Activated CD4-positive, alpha-beta memory T cell treated with anti-CD3 and anti-CD28 coated beads for 36 hours (primary cell): ENCODE measurements around the gene ACAP3. TPM values are rescaled to one million over a fixed set of nuclear protein-coding genes. Genes with fewer than 3 reads are reported as not detected.

Source experiments
- CTCF ChIA-PET: fragments of 350-600 bp; sonication (Branson Sonifier 250); formaldehyde crosslinking; loops from one replicate; lab custom pipeline; 2021; ENCODE audit warnings: antibody characterized with exemption, inconsistent platforms; lab: Charles Lee
- POLR2A ChIA-PET: fragments of 350-600 bp; sonication (Branson Sonifier 250); formaldehyde crosslinking; loops from one replicate; lab custom pipeline; 2021; ENCODE audit warnings: antibody characterized with exemption; lab: Charles Lee
- DNase-seq: peaks from one replicate; pipeline ENCODE4 v3.0.0-alpha.2; 2020
- H3K27ac Mint-ChIP-seq: one replicate; pipeline ENCODE4 v1.8.0; 2021; ENCODE audit warnings: mixed read lengths
- H3K27me3 Mint-ChIP-seq: one replicate; pipeline ENCODE4 v1.8.0; 2021; ENCODE audit warnings: mixed read lengths
- H3K36me3 Mint-ChIP-seq: one replicate; pipeline ENCODE4 v1.8.0; 2021; ENCODE audit warnings: mixed read lengths
- H3K4me1 Mint-ChIP-seq: one replicate; pipeline ENCODE4 v1.8.0; 2021; ENCODE audit warnings: low read depth, mixed read lengths
- H3K4me3 Mint-ChIP-seq: one replicate; pipeline ENCODE4 v1.8.0; 2021; ENCODE audit warnings: mild to moderate bottlenecking, mixed read lengths
- H3K9me3 Mint-ChIP-seq: one replicate; pipeline ENCODE4 v1.8.0; 2021; ENCODE audit warnings: mixed read lengths
- intact Hi-C: fragments of 100-400 bp; cut with micrococcal nuclease; formaldehyde crosslinking; loops from one replicate; pipeline ENCODE4 v1.15.1; 2023
- total RNA-seq, 2 experiments: library from RNA; stranded (reverse); gene quantifications; one replicate each; pipeline ENCODE4 v1.2.3, GENCODE V29; 2021

ACAP3 gene
- total RNA-seq, 2 experiments from 2014 or later, result 31.8 to 32.0 TPM

GRCh38 chr1:1291548-1292441 is 15.9 kb downstream of the ACAP3 start:
- Mint-ChIP-seq H3K27ac (no peak overlapping the region), H3K36me3 (no peaks in the 10 kb centered on the region), H3K9me3 (no peaks in the 10 kb centered on the region), H3K4me1 (peaks cover 4% of the 10 kb centered on the region), H3K4me3 (no peak overlapping the region), H3K27me3 (no peaks in the 10 kb centered on the region)
- ChIA-PET POLR2A (no interaction called here), CTCF (interaction anchor here (1.0 to 2.8 kb wide), 7 partner anchors 81 to 259 kb away, joined by 3 to 74 read pairs (median 6); partner anchors contain the start of gene AURKAIP1)
- peak; percentile 75 for DNase-seq
- intact Hi-C loops, result loop anchor here (2.0 kb wide), 1 partner anchor 169 kb away; no protein-coding TSS in a partner anchor

- Mint-ChIP-seq H3K36me3 (no peaks in the 10 kb centered on the region), H3K4me1 (peaks cover 4% of the 10 kb centered on the region), H3K9me3 (no peaks in the 10 kb centered on the region), H3K27me3 (no peaks in the 10 kb centered on the region), H3K27ac (no peak overlapping the region), H3K4me3 (no peak overlapping the region)
- ChIA-PET POLR2A (no interaction called here), CTCF (interaction anchor here (1.0 to 2.8 kb wide), 10 partner anchors 81 to 305 kb away, joined by 3 to 74 read pairs (median 6); partner anchors contain the start of gene AURKAIP1)
- intact Hi-C loops, result loop anchor here (2.0 kb wide), 1 partner anchor 168 kb away; no protein-coding TSS in a partner anchor
- no peak for DNase-seq
These were observed 16.7 kb downstream of the ACAP3 start for GRCh38 chr1:1291023-1291528.

- Mint-ChIP-seq H3K27ac (no peak overlapping the region), H3K36me3 (no peaks in the 10 kb centered on the region), H3K27me3 (no peaks in the 10 kb centered on the region), H3K4me3 (no peak overlapping the region), H3K4me1 (peaks cover 4% of the 10 kb centered on the region), H3K9me3 (no peaks in the 10 kb centered on the region)
- CTCF ChIA-PET, result interaction anchor here (0.9 to 2.8 kb wide), 8 partner anchors 15 to 308 kb away, joined by 3 to 74 read pairs (median 4); partner anchors contain the start of genes AURKAIP1 and PERM1
- DNase-seq, result peak; percentile 71
- intact Hi-C loops, result loop anchor here (2.0 kb wide), 1 partner anchor 167 kb away; no protein-coding TSS in a partner anchor
- POLR2A ChIA-PET, result no interaction called here
These were observed 17.4 kb downstream of the ACAP3 start for GRCh38 chr1:1290238-1290731.

GRCh38 chr1:1287288-1288110 is 20.2 kb downstream of the ACAP3 start:
- H3K4me3 Mint-ChIP-seq, result no peak overlapping the region
- H3K36me3 Mint-ChIP-seq, result no peaks in the 10 kb centered on the region
- peaks cover 6% of the 10 kb centered on the region for H3K4me1 Mint-ChIP-seq
- H3K9me3 Mint-ChIP-seq, result no peaks in the 10 kb centered on the region
- POLR2A ChIA-PET, result no interaction called here
- H3K27ac Mint-ChIP-seq, result no peak overlapping the region
- no peaks in the 10 kb centered on the region for H3K27me3 Mint-ChIP-seq
- intact Hi-C loops, result no loop called here
- DNase-seq, result no peak
- CTCF ChIA-PET, result interaction anchor here (3.1 kb wide), 1 partner anchor 165 kb away, joined by 9 read pairs; no protein-coding TSS in a partner anchor

GRCh38 chr1:1286313-1287261 is 21.1 kb downstream of the ACAP3 start:
- intact Hi-C loops, result no loop called here
- H3K4me1 Mint-ChIP-seq, result peaks cover 3% of the 10 kb centered on the region
- no peak overlapping the region for H3K27ac Mint-ChIP-seq
- no peak overlapping the region for H3K4me3 Mint-ChIP-seq
- POLR2A ChIA-PET, result no interaction called here
- no peak for DNase-seq
- CTCF ChIA-PET, result interaction anchor here (3.1 kb wide), 1 partner anchor 164 kb away, joined by 9 read pairs; no protein-coding TSS in a partner anchor
- no peaks in the 10 kb centered on the region for H3K36me3 Mint-ChIP-seq
- H3K9me3 Mint-ChIP-seq, result no peaks in the 10 kb centered on the region
- H3K27me3 Mint-ChIP-seq, result no peaks in the 10 kb centered on the region

GRCh38 chr1:1285611-1286311 is 22.0 kb downstream of the ACAP3 start:
- ChIA-PET CTCF (interaction anchor here (3.1 kb wide), 1 partner anchor 163 kb away, joined by 9 read pairs; no protein-coding TSS in a partner anchor), POLR2A (no interaction called here)
- Mint-ChIP-seq H3K4me3 (no peak overlapping the region), H3K27ac (no peak overlapping the region), H3K4me1 (peaks cover 3% of the 10 kb centered on the region), H3K9me3 (no peaks in the 10 kb centered on the region), H3K27me3 (no peaks in the 10 kb centered on the region), H3K36me3 (no peaks in the 10 kb centered on the region)
- intact Hi-C loops, result no loop called here
- DNase-seq, result no peak

- intact Hi-C loops, result no loop called here
- H3K27me3 Mint-ChIP-seq, result no peaks in the 10 kb centered on the region
- ChIA-PET CTCF (interaction anchor here (3.1 kb wide), 1 partner anchor 163 kb away, joined by 9 read pairs; no protein-coding TSS in a partner anchor), POLR2A (no interaction called here)
- no peaks in the 10 kb centered on the region for H3K9me3 Mint-ChIP-seq
- H3K4me3 Mint-ChIP-seq, result no peak overlapping the region
- H3K4me1 Mint-ChIP-seq, result peaks cover 3% of the 10 kb centered on the region
- no peak overlapping the region for H3K27ac Mint-ChIP-seq
- H3K36me3 Mint-ChIP-seq, result no peaks in the 10 kb centered on the region
- no peak for DNase-seq
These were observed 22.6 kb downstream of the ACAP3 start for GRCh38 chr1:1285102-1285571.

GRCh38 chr1:1284221-1285101 is 23.3 kb downstream of the ACAP3 start:
- no peak for DNase-seq
- no peaks in the 10 kb centered on the region for H3K36me3 Mint-ChIP-seq
- intact Hi-C loops, result loop anchor here (5.0 kb wide), 1 partner anchor 112 kb away; the partner anchor contains the start of gene TTLL10
- H3K9me3 Mint-ChIP-seq, result no peaks in the 10 kb centered on the region
- H3K4me1 Mint-ChIP-seq, result peaks cover 3% of the 10 kb centered on the region
- no peak overlapping the region for H3K27ac Mint-ChIP-seq
- ChIA-PET CTCF (no interaction called here), POLR2A (no interaction called here)
- H3K4me3 Mint-ChIP-seq, result no peak overlapping the region
- H3K27me3 Mint-ChIP-seq, result no peaks in the 10 kb centered on the region

- intact Hi-C loops, result loop anchor here (5.0 kb wide), 1 partner anchor 112 kb away; the partner anchor contains the start of gene TTLL10
- peaks cover 3% of the 10 kb centered on the region for H3K4me1 Mint-ChIP-seq
- no peaks in the 10 kb centered on the region for H3K27me3 Mint-ChIP-seq
- H3K36me3 Mint-ChIP-seq, result no peaks in the 10 kb centered on the region
- no peak overlapping the region for H3K27ac Mint-ChIP-seq
- no peak for DNase-seq
- no peaks in the 10 kb centered on the region for H3K9me3 Mint-ChIP-seq
- H3K4me3 Mint-ChIP-seq, result no peak overlapping the region
- ChIA-PET CTCF (interaction anchor here (1.2 kb wide), 1 partner anchor 220 kb away, joined by 3 read pairs; no protein-coding TSS in a partner anchor), POLR2A (no interaction called here)
These were observed 23.9 kb downstream of the ACAP3 start for GRCh38 chr1:1283821-1284220.
